A673 (cell line): ENCODE data around the gene EFCAB6. TPM values are rescaled to one million over a fixed set of nuclear protein-coding genes. Genes with fewer than 3 reads are reported as not detected.

ENCODE experiments used
- BruUV-seq: library from RNA; stranded (reverse); fragments of 400-500 nt; replicated peaks from 2 replicates; lab custom pipeline; 2021; lab: Mats Ljungman, UMichigan
- CTCF ChIA-PET: fragments of 300-600 bp; sonication (Branson Sonifier 250); formaldehyde crosslinking; loops from one replicate; lab custom pipeline; 2022; ENCODE audit warnings: antibody characterized with exemption; lab: Charles Lee
- POLR2A ChIA-PET: fragments of 300-600 bp; sonication (Branson Sonifier 250); formaldehyde crosslinking; loops from one replicate; lab custom pipeline; 2022; ENCODE audit warnings: antibody characterized with exemption; ENCODE audit not compliant: low non-redundant PET; lab: Charles Lee
- DNase-seq: peaks from one replicate; pipeline ENCODE4 v3.0.0-alpha.2; 2015; ENCODE audit warnings: low spot score
- H3K27ac ChIP-seq: fragments of 200-600 bp; sonication (generic); 2 replicates; pipeline ENCODE4 v1.5.1; 2016; ENCODE audit warnings: mixed run types, low read depth, mild to moderate bottlenecking, mixed read lengths, antibody characterized with exemption, low read length; ENCODE audit not compliant: poor library complexity, severe bottlenecking
- H3K27me3 ChIP-seq: fragments of 200-600 bp; sonication (generic); replicated peaks from 2 replicates; pipeline ENCODE4 v1.6.1; 2017; ENCODE audit warnings: mixed run types, low read depth, mild to moderate bottlenecking, mixed read lengths, antibody characterized with exemption, low read length; ENCODE audit not compliant: insufficient read depth, poor library complexity
- H3K36me3 ChIP-seq: fragments of 200-600 bp; sonication (generic); 2 replicates; pipeline ENCODE4 v1.6.1; 2016; ENCODE audit warnings: mixed run types, mild to moderate bottlenecking, mixed read lengths, antibody characterized with exemption, low read length; ENCODE audit not compliant: insufficient read depth, poor library complexity, severe bottlenecking
- H3K4me1 ChIP-seq: fragments of 200-600 bp; sonication (generic); 2 replicates; pipeline ENCODE4 v1.6.1; 2017; ENCODE audit warnings: mixed run types, mild to moderate bottlenecking, mixed read lengths, antibody characterized with exemption, low read length; ENCODE audit not compliant: insufficient read depth, poor library complexity, severe bottlenecking
- H3K4me3 ChIP-seq: fragments of 200-600 bp; sonication (generic); 2 replicates; pipeline ENCODE4 v1.5.1; 2016; ENCODE audit warnings: low read depth, mixed run types, mild to moderate bottlenecking, mixed read lengths, low read length; ENCODE audit not compliant: poor library complexity, severe bottlenecking
- H3K9me3 ChIP-seq: fragments of 200-600 bp; sonication (generic); 2 replicates; pipeline ENCODE4 v1.6.1; 2016; ENCODE audit warnings: mixed run types, low read depth, mild to moderate bottlenecking, mixed read lengths, antibody characterized with exemption, low read length; ENCODE audit not compliant: poor library complexity, severe bottlenecking
- CTCF ChIP-seq: fragments of 300-800, 200-600 bp; sonication (generic); conservative IDR thresholded peaks from 2 replicates; pipeline ENCODE4 v1.5.1; 2017; ENCODE audit warnings: low read depth, mild to moderate bottlenecking, antibody characterized with exemption, low read length, moderate library complexity, mixed read lengths
- EZH2 ChIP-seq: fragments of 200-600 bp; sonication (generic); IDR thresholded peaks from 2 replicates; pipeline ENCODE4 v1.6.1; 2017; ENCODE audit warnings: borderline replicate concordance, low read depth, mild to moderate bottlenecking, mixed read lengths, antibody characterized with exemption, low read length; ENCODE audit not compliant: poor library complexity, severe bottlenecking
- intact Hi-C: fragments of 100-400 bp; cut with micrococcal nuclease; formaldehyde crosslinking; loops from one replicate; pipeline ENCODE4 v1.10.0; 2022; ENCODE audit not compliant: unreplicated experiment
- total RNA-seq: library from RNA; stranded (reverse); gene quantifications from 2 replicates; pipeline ENCODE4 v1.2.3, GENCODE V29; 2021

Gene EFCAB6
- total RNA-seq, 1 experiment from 2014 or later = 0.41 TPM

- no peak overlapping the region for H3K27ac ChIP-seq
- no peaks in the 10 kb centered on the region for H3K36me3 ChIP-seq
- H3K9me3 ChIP-seq = no peaks in the 10 kb centered on the region
- DNase-seq = no peak
- H3K27me3 ChIP-seq = no peaks in the 10 kb centered on the region
- ChIA-PET CTCF (no interaction called here), POLR2A (no interaction called here)
- no peak overlapping the region for H3K4me3 ChIP-seq
- H3K4me1 ChIP-seq = no peaks in the 10 kb centered on the region
- intact Hi-C loops = no loop called here
- TF ChIP-seq EZH2 (no peak), CTCF (no peak)
- no TSS peak for BruUV-seq
Measured at GRCh38 chr22:43843783-43844530, 31.9 kb upstream of the EFCAB6 start.

GRCh38 chr22:43841742-43842141 is 29.6 kb upstream of the EFCAB6 start:
- H3K9me3 ChIP-seq = no peaks in the 10 kb centered on the region
- H3K36me3 ChIP-seq = no peaks in the 10 kb centered on the region
- peaks cover 12% of the 10 kb centered on the region for H3K4me1 ChIP-seq
- ChIA-PET CTCF (no interaction called here), POLR2A (no interaction called here)
- TF ChIP-seq EZH2 (no peak), CTCF (no peak)
- H3K27me3 ChIP-seq = no peaks in the 10 kb centered on the region
- no peak for DNase-seq
- intact Hi-C loops = no loop called here
- no peak overlapping the region for H3K4me3 ChIP-seq
- BruUV-seq = no TSS peak
- no peak overlapping the region for H3K27ac ChIP-seq

- Histone ChIP-seq H3K36me3 (no peaks in the 10 kb centered on the region), H3K4me3 (no peak overlapping the region), H3K4me1 (peaks cover 12% of the 10 kb centered on the region), H3K9me3 (no peaks in the 10 kb centered on the region), H3K27ac (no peak overlapping the region), H3K27me3 (no peaks in the 10 kb centered on the region)
- TF ChIP-seq EZH2 = no peak
- ChIA-PET POLR2A (no interaction called here), CTCF (no interaction called here)
- intact Hi-C loops = no loop called here
- no TSS peak for BruUV-seq
- DNase-seq = no peak
Measured at GRCh38 chr22:43840851-43841250, 28.7 kb upstream of the EFCAB6 start.

GRCh38 chr22:43840431-43840830 is 28.3 kb upstream of the EFCAB6 start:
- TF ChIP-seq EZH2 (no peak), CTCF (no peak)
- ChIA-PET CTCF (no interaction called here), POLR2A (no interaction called here)
- Histone ChIP-seq H3K4me1 (peaks cover 12% of the 10 kb centered on the region), H3K27me3 (no peaks in the 10 kb centered on the region), H3K27ac (no peak overlapping the region), H3K4me3 (no peak overlapping the region), H3K36me3 (no peaks in the 10 kb centered on the region), H3K9me3 (no peaks in the 10 kb centered on the region)
- no TSS peak for BruUV-seq
- intact Hi-C loops = no loop called here
- no peak for DNase-seq
